NB4 (cell line): ENCODE results near the gene CORO2A.
"Not testable (repeated sequence)": the region's sequence is repeated elsewhere in the genome, so short reads cannot be mapped to it uniquely, and the experiment has no call there.

ENCODE experiments used
- DNase-seq: peaks from one replicate; pipeline ENCODE4 v3.0.0; 2010; ENCODE audit warnings: low read depth
- H3K4me3 ChIP-seq: one replicate; pipeline ENCODE4 v1.5.1; 2011; ENCODE audit warnings: mild to moderate bottlenecking, low read depth, low read length, moderate library complexity
- MYC ChIP-seq: IDR thresholded peaks from 2 replicates; pipeline ENCODE4 v1.6.1; 2011; ENCODE audit warnings: low read depth, low read length
- POLR2A ChIP-seq: IDR thresholded peaks from 2 replicates; pipeline ENCODE4 v1.6.1; 2011; ENCODE audit warnings: mild to moderate bottlenecking; ENCODE audit not compliant: insufficient read length; ENCODE audit errors: extremely low read depth
- TF ChIP-seq, protein P1 (sequence below): IDR thresholded peaks from one replicate; pipeline ENCODE4 v1.5.1; 2012; ENCODE audit warnings: low read depth, low read length
- TF ChIP-seq, protein P2 (sequence below): IDR thresholded peaks from 2 replicates; pipeline ENCODE4 v1.6.1; 2011; ENCODE audit warnings: low read depth, low read length

The CORO2A gene

DNA sequence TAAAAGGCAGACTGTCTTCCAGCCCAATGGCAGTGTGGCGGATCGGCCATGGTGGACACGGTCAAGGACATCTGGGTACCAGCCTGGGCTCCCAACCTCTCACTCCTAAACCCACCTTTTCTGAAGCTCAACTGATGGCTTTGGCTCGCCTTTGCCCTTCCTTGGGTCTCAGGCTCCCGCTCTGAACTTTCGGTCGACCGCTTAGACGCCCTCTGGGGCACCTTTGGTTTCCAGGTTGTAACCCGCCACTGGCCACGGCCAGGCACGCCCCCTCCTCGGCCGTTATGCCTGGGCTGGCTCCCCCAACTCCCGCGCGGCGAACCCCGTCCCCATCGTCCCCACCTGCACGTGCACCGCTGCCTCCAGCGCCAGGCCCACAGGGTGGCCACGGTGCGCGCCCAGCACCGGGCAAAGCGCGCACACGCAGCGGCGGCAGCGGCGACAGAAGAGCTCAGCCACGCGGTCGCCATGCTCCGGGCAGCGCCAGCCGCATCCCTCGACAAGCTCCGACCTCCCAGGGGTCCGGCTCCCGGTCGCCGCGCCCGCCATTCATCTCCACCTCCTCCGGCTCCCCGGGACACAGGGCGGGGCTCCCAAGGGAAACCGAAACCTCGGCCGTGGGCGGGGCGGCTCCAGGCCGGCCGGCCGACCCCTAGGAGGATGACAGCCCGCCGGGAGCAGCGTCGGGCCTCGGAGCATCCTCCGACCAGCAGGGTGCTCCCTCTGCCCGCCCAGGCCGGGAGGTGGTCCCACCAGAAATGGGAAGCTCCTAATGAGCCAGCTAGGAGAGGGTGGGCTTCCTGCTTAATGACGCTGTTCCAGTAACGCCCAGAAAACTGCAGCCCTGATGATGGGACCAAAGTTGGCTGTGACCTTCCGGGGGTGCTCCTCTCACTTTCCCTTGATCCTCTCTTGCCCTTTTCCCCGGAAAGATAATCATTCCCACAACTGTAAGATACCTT is 73.5 kb downstream of the CORO2A start, which contains the start of gene TRIM14:
Gene TRIM14, minus strand, starts transcription at position 583 of the 962 bp plus-strand sequence. Its CDS starts 34 bp downstream, at position 549.
- peak; percentile 91 for DNase-seq
- H3K4me3 ChIP-seq: peak within 1 kb of the TSS; percentile 82
- TF ChIP-seq MYC (peak; percentile 92), POLR2A (peak; percentile 22)
- TF ChIP-seq, protein P1, sequence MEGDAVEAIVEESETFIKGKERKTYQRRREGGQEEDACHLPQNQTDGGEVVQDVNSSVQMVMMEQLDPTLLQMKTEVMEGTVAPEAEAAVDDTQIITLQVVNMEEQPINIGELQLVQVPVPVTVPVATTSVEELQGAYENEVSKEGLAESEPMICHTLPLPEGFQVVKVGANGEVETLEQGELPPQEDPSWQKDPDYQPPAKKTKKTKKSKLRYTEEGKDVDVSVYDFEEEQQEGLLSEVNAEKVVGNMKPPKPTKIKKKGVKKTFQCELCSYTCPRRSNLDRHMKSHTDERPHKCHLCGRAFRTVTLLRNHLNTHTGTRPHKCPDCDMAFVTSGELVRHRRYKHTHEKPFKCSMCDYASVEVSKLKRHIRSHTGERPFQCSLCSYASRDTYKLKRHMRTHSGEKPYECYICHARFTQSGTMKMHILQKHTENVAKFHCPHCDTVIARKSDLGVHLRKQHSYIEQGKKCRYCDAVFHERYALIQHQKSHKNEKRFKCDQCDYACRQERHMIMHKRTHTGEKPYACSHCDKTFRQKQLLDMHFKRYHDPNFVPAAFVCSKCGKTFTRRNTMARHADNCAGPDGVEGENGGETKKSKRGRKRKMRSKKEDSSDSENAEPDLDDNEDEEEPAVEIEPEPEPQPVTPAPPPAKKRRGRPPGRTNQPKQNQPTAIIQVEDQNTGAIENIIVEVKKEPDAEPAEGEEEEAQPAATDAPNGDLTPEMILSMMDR: no peak
- TF ChIP-seq, protein P2, sequence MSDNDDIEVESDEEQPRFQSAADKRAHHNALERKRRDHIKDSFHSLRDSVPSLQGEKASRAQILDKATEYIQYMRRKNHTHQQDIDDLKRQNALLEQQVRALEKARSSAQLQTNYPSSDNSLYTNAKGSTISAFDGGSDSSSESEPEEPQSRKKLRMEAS: peak; percentile 92

- H3K4me3 ChIP-seq: peak overlapping the region; percentile 82
- DNase-seq: peak; percentile 83
- TF ChIP-seq, protein P2: 0 out of 2 replicates have a peak, but pooled peaks have one; percentile 22
- TF ChIP-seq, protein P1: peak; percentile 45
- peak; percentile 17; the same call in 1 of the 2 replicates for TF ChIP-seq MYC
- TF ChIP-seq POLR2A: no peak
Measured at GRCh38 chr9:98117984-98118639, 74.3 kb downstream of the CORO2A start.

- DNase-seq, H3K4me3 ChIP-seq: not testable (repeated sequence)
Measured at GRCh38 chr9:98117097-98117496, 75.3 kb downstream of the CORO2A start.

DNA sequence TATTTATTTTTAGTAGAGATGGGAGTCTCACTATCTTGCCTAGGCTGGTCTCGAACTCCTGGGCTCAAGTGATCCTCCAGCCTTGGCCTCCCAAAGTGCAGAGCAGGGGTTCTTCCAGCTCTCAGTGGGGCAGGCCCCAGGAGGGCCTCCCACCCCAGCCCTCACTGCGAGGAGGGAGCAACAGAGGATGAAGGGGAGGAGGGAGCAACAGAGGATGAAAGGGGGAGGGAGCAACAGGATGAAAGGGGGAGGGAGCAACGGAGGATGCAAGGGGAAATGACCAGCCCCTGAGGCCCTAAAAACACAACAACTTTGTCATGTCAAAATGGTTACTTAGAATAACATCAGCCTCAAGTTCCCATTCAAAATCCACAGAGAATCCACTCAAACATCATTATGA is 83.4 kb downstream of the CORO2A start:
- DNase-seq: no peak
- H3K4me3 ChIP-seq: no peak overlapping the region
- TF ChIP-seq, protein P2: no peak
- TF ChIP-seq POLR2A (no peak), MYC (no peak)
- TF ChIP-seq, protein P1: no peak

DNA sequence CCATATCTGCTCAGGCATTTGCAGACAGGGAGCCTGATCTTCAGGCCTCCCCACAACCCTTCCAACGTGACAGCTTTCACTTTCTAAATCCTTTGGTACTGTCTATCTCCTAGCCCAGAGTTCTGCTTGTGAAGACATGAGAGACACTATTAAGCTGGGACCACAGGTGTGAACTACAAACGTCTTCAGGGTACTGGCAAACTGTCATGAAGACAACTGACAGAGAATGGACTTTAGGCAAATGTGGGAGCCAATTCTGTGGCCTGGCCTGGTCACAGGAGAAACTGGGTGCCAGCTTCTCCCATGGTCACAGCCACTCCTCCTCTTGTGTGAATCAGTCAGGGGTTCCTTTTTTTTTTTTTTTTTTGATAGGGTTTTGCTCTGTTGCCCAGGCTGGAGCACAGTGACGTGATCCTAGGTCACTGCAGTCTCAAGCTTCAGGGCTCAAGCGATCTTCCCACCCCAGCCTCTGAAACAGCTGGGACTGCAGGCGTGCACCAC is 83.9 kb downstream of the CORO2A start:
- DNase-seq: peak; percentile 39
- no peak overlapping the region for H3K4me3 ChIP-seq
- TF ChIP-seq, protein P2: no peak

DNA sequence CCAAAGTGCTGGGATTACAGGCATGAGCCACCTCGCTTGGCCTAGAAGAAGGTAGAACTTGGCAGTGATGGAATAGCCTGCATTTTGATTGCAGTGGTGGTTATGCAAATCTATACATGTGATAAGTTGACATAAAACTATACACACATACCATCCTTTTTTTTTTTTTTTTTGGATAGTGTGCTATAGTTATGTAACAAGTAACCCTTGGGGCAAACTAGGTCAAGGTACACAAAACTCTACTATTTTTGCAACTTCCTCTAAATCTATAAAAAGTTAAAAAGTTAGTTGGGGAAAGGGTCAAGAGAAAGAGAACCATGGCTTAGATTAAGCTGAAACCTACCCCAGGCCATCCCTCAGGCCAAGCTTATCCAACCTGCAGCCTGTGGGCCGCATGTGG is 84.5 kb downstream of the CORO2A start:
- TF ChIP-seq POLR2A (no peak), MYC (no peak)
- TF ChIP-seq, protein P2: no peak
- TF ChIP-seq, protein P1: no peak
- H3K4me3 ChIP-seq: no peak overlapping the region
- DNase-seq: peak; percentile 42
